BJ (cell line): ENCODE measurements around the gene TNS1. TPM values are rescaled to one million over a fixed set of nuclear protein-coding genes. Genes with fewer than 3 reads are reported as not detected.

Experiments used
- CTCF ChIA-PET: fragments of 350-600 bp; formaldehyde crosslinking; extraction: SDS; loops from one replicate; lab custom pipeline; 2021; ENCODE audit warnings: antibody characterized with exemption, inconsistent platforms; lab: Yijun Ruan, JAX
- POLR2A ChIA-PET: fragments of 300-600 bp; sonication (Branson Sonifier 250); formaldehyde crosslinking; extraction: SDS; loops from one replicate; lab custom pipeline; 2021; ENCODE audit warnings: antibody characterized with exemption; lab: Charles Lee
- DNase-seq: peaks from one replicate; pipeline ENCODE4 v3.0.0-alpha.2; 2011; ENCODE audit warnings: low read depth
- H3K27me3 ChIP-seq: 2 replicates; pipeline ENCODE4 v1.6.0; 2011; ENCODE audit warnings: low read length; ENCODE audit not compliant: control insufficient read depth, insufficient read depth
- H3K36me3 ChIP-seq: 2 replicates; pipeline ENCODE4 v1.5.1; 2011; ENCODE audit warnings: low read length; ENCODE audit not compliant: control insufficient read depth, insufficient read depth
- H3K4me3 ChIP-seq: 2 replicates; pipeline ENCODE4 v1.5.1; 2011; ENCODE audit warnings: low read depth, mild to moderate bottlenecking, control low read depth, low read length
- polyA plus RNA-seq: library from polyadenylated mRNA; depleted of rRNA; stranded (reverse); fragments of >200 nt; gene quantifications from 2 replicates; pipeline ENCODE4 v1.2.3, GENCODE V29; 2011
- TF ChIP-seq, protein P1 (sequence below): IDR thresholded peaks from 2 replicates; pipeline ENCODE4 v1.5.1; 2011; ENCODE audit warnings: low read depth, mild to moderate bottlenecking, control low read depth, inconsistent platforms, low read length, moderate library complexity; ENCODE audit not compliant: insufficient read depth

Gene TNS1
- polyA plus RNA-seq, 1 experiment, result 35.6 TPM

DNA sequence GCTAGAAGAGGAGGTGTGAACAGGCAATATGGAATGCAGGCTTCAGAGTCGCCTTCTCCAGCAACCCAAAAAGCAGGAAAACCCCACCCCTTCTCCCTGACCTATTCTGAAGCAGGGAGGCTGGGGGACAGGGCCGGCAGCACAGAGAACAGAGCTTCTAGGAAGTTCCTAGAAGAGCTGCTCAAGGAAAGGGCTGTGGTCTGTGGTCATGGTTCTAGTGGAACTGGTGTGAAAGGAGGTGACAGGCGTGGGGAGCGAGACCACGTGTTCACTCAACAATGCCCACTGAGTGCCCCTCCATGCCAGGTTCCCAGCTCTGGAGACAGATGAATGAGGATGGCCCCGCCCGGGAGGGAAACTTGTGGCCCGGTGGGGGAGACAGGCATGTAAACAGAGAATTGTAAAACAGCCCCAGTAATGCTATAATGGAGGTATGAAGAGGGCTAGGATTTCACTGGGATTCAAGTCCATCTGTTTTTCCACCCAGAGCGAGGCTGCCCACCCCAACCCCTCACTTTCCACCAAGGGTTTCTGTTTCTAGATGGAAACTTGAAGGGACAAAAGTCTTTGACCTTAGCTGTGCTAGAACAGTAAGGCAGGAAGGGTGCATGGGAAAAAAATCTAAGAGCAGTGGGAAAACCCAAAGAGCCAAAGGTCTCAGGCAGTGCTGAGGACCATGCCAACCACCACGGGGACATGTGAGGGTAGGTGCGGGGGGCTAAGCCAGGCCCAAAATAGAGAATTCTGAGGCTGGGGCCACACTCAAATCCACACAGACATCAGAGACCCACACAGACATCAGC, 71.8 kb downstream of the TNS1 start:
- Histone ChIP-seq H3K27me3 (no peaks in the 10 kb centered on the region), H3K36me3 (no peaks in the 10 kb centered on the region; the same call in 1 of the 2 replicates), H3K4me3 (no peak overlapping the region)
- ChIA-PET CTCF (interaction anchor here (0.8 to 1.4 kb wide), 5 partner anchors 13 to 146 kb away, joined by 3 to 6 read pairs (median 3); no protein-coding TSS in a partner anchor), POLR2A (interaction anchor here (1.5 kb wide), 1 partner anchor 13 kb away, joined by 3 read pairs; no protein-coding TSS in a partner anchor)
- TF ChIP-seq, protein P1, sequence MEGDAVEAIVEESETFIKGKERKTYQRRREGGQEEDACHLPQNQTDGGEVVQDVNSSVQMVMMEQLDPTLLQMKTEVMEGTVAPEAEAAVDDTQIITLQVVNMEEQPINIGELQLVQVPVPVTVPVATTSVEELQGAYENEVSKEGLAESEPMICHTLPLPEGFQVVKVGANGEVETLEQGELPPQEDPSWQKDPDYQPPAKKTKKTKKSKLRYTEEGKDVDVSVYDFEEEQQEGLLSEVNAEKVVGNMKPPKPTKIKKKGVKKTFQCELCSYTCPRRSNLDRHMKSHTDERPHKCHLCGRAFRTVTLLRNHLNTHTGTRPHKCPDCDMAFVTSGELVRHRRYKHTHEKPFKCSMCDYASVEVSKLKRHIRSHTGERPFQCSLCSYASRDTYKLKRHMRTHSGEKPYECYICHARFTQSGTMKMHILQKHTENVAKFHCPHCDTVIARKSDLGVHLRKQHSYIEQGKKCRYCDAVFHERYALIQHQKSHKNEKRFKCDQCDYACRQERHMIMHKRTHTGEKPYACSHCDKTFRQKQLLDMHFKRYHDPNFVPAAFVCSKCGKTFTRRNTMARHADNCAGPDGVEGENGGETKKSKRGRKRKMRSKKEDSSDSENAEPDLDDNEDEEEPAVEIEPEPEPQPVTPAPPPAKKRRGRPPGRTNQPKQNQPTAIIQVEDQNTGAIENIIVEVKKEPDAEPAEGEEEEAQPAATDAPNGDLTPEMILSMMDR, result no peak
- DNase-seq, result no peak

DNA sequence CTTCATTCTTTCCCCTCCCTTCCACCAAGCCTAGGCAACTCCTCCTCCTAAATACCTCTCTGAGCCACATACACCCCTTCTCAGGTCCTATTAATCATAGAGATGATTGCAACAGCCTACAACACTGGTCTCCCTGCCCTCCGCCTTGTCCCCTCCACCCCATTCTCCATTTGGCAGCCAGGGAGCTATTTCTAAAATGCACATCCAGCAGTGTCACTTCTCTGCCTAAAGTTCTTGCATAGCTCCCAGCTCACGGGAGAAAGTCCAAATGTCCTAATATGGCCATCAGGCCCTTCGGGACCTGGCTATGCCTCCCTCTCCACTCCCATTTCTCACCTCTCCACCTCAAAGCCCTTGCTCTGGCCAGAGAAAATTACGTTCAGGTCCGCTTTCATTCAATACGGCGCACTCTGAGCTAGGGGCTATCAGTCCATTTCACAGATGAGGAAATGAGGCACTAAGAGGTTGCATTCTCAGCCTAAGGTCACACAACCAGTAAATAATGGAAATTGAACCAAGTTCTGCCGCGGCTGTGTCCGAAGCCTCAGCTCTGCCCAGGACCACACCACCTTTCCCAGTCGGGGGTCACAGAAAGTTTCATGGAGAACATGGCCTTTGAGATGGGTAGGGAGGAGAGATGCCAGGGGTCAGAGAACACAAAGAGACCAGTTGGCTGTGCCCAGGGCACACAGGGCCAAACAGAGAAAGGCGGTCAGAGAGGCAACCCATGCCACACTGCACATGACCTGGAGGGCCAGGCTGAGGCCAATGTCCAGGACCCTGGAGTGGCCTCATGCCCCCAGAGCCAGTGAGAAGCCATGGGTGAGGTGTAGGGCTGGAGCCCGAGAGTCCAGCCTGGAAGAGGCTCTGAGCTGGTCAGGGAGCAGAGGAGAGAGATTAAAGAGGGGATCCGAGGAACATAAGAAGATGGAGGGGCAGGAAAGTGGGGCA, 72.8 kb downstream of the TNS1 start:
- ChIA-PET CTCF (interaction anchor here (0.8 to 1.4 kb wide), 4 partner anchors 9 to 145 kb away, joined by 3 to 6 read pairs (median 3); no protein-coding TSS in a partner anchor), POLR2A (interaction anchor here (1.5 kb wide), 1 partner anchor 14 kb away, joined by 3 read pairs; no protein-coding TSS in a partner anchor)
- no peaks in the 10 kb centered on the region; the same call in 1 of the 2 replicates for H3K36me3 ChIP-seq
- no peak overlapping the region for H3K4me3 ChIP-seq
- H3K27me3 ChIP-seq, result no peaks in the 10 kb centered on the region
- peak; percentile 28 for DNase-seq
- TF ChIP-seq, protein P1, result no peak

- Histone ChIP-seq H3K27me3 (no peaks in the 10 kb centered on the region), H3K36me3 (peaks cover 1% of the 10 kb centered on the region; the same call in 1 of the 2 replicates), H3K4me3 (no peak overlapping the region)
- TF ChIP-seq, protein P1, result no peak
- ChIA-PET CTCF (no interaction called here), POLR2A (interaction anchor here (1.5 kb wide), 1 partner anchor 15 kb away, joined by 3 read pairs; no protein-coding TSS in a partner anchor)
- no peak for DNase-seq
Observed at GRCh38 chr2:217929272-217929671, 73.5 kb downstream of the TNS1 start.

DNA sequence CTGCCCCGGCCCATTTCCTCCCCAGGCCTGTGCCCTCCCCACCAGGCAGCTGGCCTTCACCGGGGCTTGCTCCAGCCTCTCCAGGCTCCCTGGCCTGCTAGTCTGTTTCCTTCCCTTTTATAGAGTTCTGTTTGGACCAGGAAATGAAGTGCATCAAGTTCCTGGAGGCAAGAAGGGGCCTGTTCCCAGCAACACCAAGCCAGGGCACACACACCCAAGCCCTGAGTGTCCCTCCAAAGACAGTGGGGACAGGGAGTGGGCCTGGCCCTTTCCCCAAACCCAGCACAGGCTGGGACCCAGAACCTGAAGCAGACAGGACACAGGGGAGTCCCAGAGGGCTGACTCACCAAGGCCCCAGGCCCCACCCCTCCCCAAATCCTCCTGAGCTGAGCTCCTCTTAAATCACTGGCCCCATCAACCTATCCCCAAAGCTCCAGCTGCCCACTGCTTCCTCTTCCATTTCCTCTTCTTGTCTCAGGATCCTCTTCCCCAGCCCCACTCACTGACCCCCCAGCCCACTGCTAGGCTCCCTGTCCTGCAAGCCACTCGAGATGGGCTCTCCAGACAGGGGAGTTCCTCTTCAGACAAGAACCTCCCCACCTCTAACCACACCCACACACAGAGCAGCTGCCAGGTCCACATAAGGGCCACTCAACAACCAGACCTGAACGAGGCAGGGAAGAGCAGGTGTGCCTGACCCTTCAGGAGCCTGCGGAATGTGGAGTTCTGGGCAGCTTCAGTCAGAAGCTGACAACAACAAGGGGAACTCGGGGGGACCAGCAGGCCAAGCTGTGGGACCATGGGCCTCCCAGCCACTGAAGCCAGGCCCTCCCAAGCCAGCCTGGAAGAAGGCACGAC, 74.2 kb downstream of the TNS1 start:
- no peak overlapping the region for H3K4me3 ChIP-seq
- no peak for DNase-seq
- ChIA-PET POLR2A (interaction anchor here (0.7 kb wide), 1 partner anchor 15 kb away, joined by 3 read pairs; no protein-coding TSS in a partner anchor), CTCF (interaction anchor here (0.9 to 1.5 kb wide), 4 partner anchors 8 to 143 kb away, joined by 3 to 6 read pairs (median 5); no protein-coding TSS in a partner anchor)
- TF ChIP-seq, protein P1, result no peak
- H3K27me3 ChIP-seq, result no peaks in the 10 kb centered on the region
- peaks cover 1% of the 10 kb centered on the region; the same call in 1 of the 2 replicates for H3K36me3 ChIP-seq
